Liver (tissue), 3 donors: Measurements from ENCODE around the gene MST1R.

Experiments
- CTCF ChIP-seq: fragments of 150-350 bp; IDR thresholded peaks from 2 replicates; pipeline ENCODE4 v1.5.1; 2017; ENCODE audit warnings: improper control_type of control experiment, low read depth, low read length; ENCODE audit not compliant: missing input control
- EGR1 ChIP-seq, 2 donors: IDR thresholded peaks; 2 replicates each; pipeline ENCODE4 v1.6.1; 2016 to 2018; ENCODE audit warnings: antibody characterized with exemption in 2 of 2, low read depth in 2 of 2
- GABPA ChIP-seq, 2 donors: IDR thresholded peaks in 1 of 2; conservative IDR thresholded peaks in 1 of 2; 2 replicates each; pipeline ENCODE4 v1.6.1; 2016; ENCODE audit warnings: antibody characterized with exemption in 2 of 2, mild to moderate bottlenecking in 1 of 2, moderate library complexity in 1 of 2
- JUND ChIP-seq, 2 donors: IDR thresholded peaks; 2 replicates each; pipeline ENCODE4 v1.6.1; 2016; ENCODE audit warnings: antibody characterized with exemption in 2 of 2
- RXRA ChIP-seq, 2 donors: IDR thresholded peaks; 2 replicates each; pipeline ENCODE4 v1.6.1; 2017 to 2018; ENCODE audit warnings: antibody characterized with exemption in 2 of 2, mild to moderate bottlenecking in 1 of 2
- TAF1 ChIP-seq: conservative IDR thresholded peaks from 2 replicates; pipeline ENCODE4 v1.6.1; 2016; ENCODE audit warnings: antibody characterized with exemption, mild to moderate bottlenecking
- donor health status: healthy.
- donor health status: healthy.

GRCh38 chr3:49868862-49869466, 34.7 kb downstream of the MST1R start:
- TF ChIP-seq CTCF (no peak), RXRA (IDR thresholded peaks at IDR 0.05) (no peak), TAF1 (no peak), JUND (IDR thresholded peaks at IDR 0.05) (no peak), GABPA (IDR thresholded peaks at IDR 0.05 in 1 of 2, conservative IDR thresholded peaks at IDR 0.05 in 1 of 2) (no peak), EGR1 (IDR thresholded peaks at IDR 0.05; ENCODE audit: low read depth in 2 of 2) (no peak)
